HUES48 (cell line): ENCODE data around the gene CDA.

Source experiments
- H3K27ac ChIP-seq: one replicate; pipeline ENCODE4 v1.7.0; 2013; ENCODE audit warnings: low read depth, low read length, inconsistent platforms
- H3K27me3 ChIP-seq: 2 replicates; pipeline ENCODE4 v1.6.1; 2013; ENCODE audit warnings: mild to moderate bottlenecking, low read length; ENCODE audit not compliant: control insufficient read depth, insufficient read depth
- H3K36me3 ChIP-seq: 2 replicates; pipeline ENCODE4 v1.6.1; 2013; ENCODE audit warnings: low read length; ENCODE audit not compliant: control insufficient read depth, insufficient read depth
- H3K4me1 ChIP-seq: 2 replicates; pipeline ENCODE4 v1.6.1; 2013; ENCODE audit warnings: mild to moderate bottlenecking, low read length; ENCODE audit not compliant: control insufficient read depth, insufficient read depth
- H3K4me3 ChIP-seq: 2 replicates; pipeline ENCODE4 v1.5.1; 2013; ENCODE audit warnings: mild to moderate bottlenecking, low read depth, low read length
- H3K9ac ChIP-seq: 2 replicates; pipeline ENCODE4 v1.6.1; 2013; ENCODE audit warnings: mild to moderate bottlenecking, low read depth, low read length, moderate library complexity
- H3K9me3 ChIP-seq: 2 replicates; pipeline ENCODE4 v1.6.1; 2013; ENCODE audit warnings: low read length; ENCODE audit not compliant: control insufficient read depth, insufficient read depth

Gene CDA

DNA sequence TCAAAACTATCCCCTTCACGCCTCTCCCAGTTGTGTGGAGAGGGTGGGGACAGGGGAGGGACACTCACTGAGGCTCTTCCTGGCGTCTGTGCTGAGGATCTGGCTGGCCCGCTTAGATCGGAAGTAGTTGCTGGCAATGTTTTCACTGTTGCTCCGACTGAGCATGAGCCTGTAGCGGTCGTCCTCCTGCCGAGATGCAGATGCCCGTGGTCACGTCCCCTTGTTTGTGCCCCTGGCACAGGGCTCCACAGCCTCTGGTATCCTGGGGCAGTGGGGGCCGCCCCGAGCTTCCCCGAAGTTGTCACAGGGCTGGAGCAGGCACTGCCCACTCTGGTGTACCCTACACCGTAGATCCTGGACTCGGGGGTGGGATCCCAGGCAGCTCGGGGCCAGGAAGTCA lies 77.2 kb downstream of the CDA start:
- Histone ChIP-seq H3K4me3 (no peak overlapping the region), H3K9ac (no peak overlapping the region), H3K36me3 (no peaks in the 10 kb centered on the region), H3K4me1 (no peaks in the 10 kb centered on the region), H3K27me3 (no peaks in the 10 kb centered on the region), H3K27ac (no peak overlapping the region), H3K9me3 (no peaks in the 10 kb centered on the region)

DNA sequence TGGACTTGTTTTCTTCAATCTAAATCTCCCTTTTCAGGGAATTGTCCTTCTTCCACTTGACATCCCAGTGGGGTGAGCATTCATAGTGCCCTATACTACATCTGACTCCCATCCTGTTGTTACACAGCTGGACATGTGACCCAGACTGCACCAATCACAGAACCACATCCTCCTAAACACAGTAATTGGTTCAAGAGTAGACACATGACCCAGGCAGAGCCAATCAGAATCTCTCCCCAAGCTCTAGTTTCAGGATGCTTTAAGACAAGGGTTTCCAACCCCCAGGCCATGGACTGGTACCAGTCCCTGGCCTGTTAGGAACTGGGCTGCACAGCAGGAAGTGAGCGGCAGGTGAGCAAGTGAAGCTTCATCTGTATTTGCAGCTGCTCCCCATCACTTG lies 77.9 kb downstream of the CDA start:
- no peaks in the 10 kb centered on the region for H3K4me1 ChIP-seq
- no peaks in the 10 kb centered on the region for H3K9me3 ChIP-seq
- H3K4me3 ChIP-seq, result no peak overlapping the region
- no peak overlapping the region for H3K27ac ChIP-seq
- H3K27me3 ChIP-seq, result no peaks in the 10 kb centered on the region
- peaks cover 4% of the 10 kb centered on the region; the same call in 1 of the 2 replicates for H3K36me3 ChIP-seq
- H3K9ac ChIP-seq, result no peak overlapping the region
